Measurements from ENCODE around the gene GPR62. TPM values are rescaled to one million over a fixed set of nuclear protein-coding genes. Genes with fewer than 3 reads are reported as not detected.
A peak's percentile ranks its signal among the peaks of the same experiment; 100 is the strongest.

Gene GPR62
- total RNA-seq, 1 experiment from 2014 or later = not detected

GRCh38 chr3:51966016-51966415 lies 10.8 kb downstream of the GPR62 start:
- Histone ChIP-seq H3K9me3 (ENCODE audit: low read length) (no peaks in the 10 kb centered on the region), H3K9ac (ENCODE audit: low read length) (no peak overlapping the region), H4K20me1 (ENCODE audit: low read length) (no peaks in the 10 kb centered on the region), H3K79me2 (ENCODE audit: low read length) (peaks cover 7% of the 10 kb centered on the region), H3F3A (ENCODE audit: low read length, unreplicated experiment) (no peaks in the 10 kb centered on the region), H3K4me3 (ENCODE audit: low read length) (peak overlapping the region; percentile 73), H3K27ac (ENCODE audit: low read length) (no peak overlapping the region), H3K4me2 (ENCODE audit: low read length) (peak overlapping the region; percentile 94), H3K9me2 (replicated peaks; ENCODE audit: low read length) (no peaks in the 10 kb centered on the region), H3K36me3 (ENCODE audit: low read depth, low read length) (no peaks in the 10 kb centered on the region), H3K27me3 (ENCODE audit: low read length) (no peaks in the 10 kb centered on the region), H2AFZ (ENCODE audit: low read length) (no peak overlapping the region), H3K4me1 (ENCODE audit: insufficient read depth, low read length) (peaks cover 12% of the 10 kb centered on the region)
- intact Hi-C loops (cut with micrococcal nuclease) = no loop called here
- CTCF ChIA-PET = interaction anchor here (0.7 kb wide), 1 partner anchor 24 kb away, joined by 3 read pairs; the partner anchor contains the start of gene RRP9
- ATAC-seq = no peak
- BruUV-seq (replicated peaks) = no TSS peak
- TF ChIP-seq EZH2 (IDR thresholded peaks at IDR 0.05; ENCODE audit: low read length, unreplicated experiment) (no peak), EZH2phosphoT487 (IDR thresholded peaks at IDR 0.05; ENCODE audit: borderline replicate concordance, low read length) (no peak)
- TF ChIP-seq, protein P1, sequence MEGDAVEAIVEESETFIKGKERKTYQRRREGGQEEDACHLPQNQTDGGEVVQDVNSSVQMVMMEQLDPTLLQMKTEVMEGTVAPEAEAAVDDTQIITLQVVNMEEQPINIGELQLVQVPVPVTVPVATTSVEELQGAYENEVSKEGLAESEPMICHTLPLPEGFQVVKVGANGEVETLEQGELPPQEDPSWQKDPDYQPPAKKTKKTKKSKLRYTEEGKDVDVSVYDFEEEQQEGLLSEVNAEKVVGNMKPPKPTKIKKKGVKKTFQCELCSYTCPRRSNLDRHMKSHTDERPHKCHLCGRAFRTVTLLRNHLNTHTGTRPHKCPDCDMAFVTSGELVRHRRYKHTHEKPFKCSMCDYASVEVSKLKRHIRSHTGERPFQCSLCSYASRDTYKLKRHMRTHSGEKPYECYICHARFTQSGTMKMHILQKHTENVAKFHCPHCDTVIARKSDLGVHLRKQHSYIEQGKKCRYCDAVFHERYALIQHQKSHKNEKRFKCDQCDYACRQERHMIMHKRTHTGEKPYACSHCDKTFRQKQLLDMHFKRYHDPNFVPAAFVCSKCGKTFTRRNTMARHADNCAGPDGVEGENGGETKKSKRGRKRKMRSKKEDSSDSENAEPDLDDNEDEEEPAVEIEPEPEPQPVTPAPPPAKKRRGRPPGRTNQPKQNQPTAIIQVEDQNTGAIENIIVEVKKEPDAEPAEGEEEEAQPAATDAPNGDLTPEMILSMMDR (conservative IDR thresholded peaks at IDR 0.05; ENCODE audit: low read depth, low read length) = no peak
- POLR2A ChIA-PET (ENCODE audit: unreplicated experiment) = interaction anchor here (0.7 kb wide), 1 partner anchor 23 kb away, joined by 3 read pairs; no protein-coding TSS in a partner anchor
- no peak for DNase-seq

DNA sequence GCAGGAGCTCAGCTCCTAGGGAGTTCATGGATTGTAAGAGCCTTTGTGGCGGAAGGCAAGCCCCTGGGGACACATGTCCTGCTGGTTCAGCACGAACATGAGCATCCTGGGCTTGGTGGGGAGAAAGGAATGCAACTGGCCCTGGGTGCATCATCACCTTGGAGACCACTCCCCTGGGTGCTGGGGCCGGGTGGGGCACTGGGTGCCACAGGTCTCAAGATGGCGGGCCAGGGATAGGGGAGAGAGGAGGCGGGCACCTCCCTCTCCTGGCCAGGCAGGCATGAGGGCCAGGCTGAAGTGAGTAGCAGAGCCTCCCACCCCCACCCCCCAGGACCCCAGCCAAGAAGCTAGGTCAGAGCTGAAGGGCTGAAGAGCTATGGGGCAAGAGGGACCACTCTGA lies 11.3 kb downstream of the GPR62 start:
- ATAC-seq (no peak), DNase-seq (no peak)
- TF ChIP-seq EZH2phosphoT487 (IDR thresholded peaks at IDR 0.05; ENCODE audit: borderline replicate concordance, low read length) (no peak), EZH2 (IDR thresholded peaks at IDR 0.05; ENCODE audit: low read length, unreplicated experiment) (no peak)
- TF ChIP-seq, protein P1 (conservative IDR thresholded peaks at IDR 0.05; ENCODE audit: low read depth, low read length) = no peak
- Histone ChIP-seq H3K4me3 (ENCODE audit: low read length) (peak overlapping the region; percentile 73), H3K9me3 (ENCODE audit: low read length) (no peaks in the 10 kb centered on the region), H3K27ac (ENCODE audit: low read length) (no peak overlapping the region), H3K27me3 (ENCODE audit: low read length) (no peaks in the 10 kb centered on the region), H3K9me2 (replicated peaks; ENCODE audit: low read length) (no peaks in the 10 kb centered on the region), H3K4me1 (ENCODE audit: insufficient read depth, low read length) (peaks cover 15% of the 10 kb centered on the region), H3K79me2 (ENCODE audit: low read length) (peaks cover 11% of the 10 kb centered on the region), H3F3A (ENCODE audit: low read length, unreplicated experiment) (no peaks in the 10 kb centered on the region), H4K20me1 (ENCODE audit: low read length) (no peaks in the 10 kb centered on the region), H3K9ac (ENCODE audit: low read length) (peak overlapping the region; percentile 75), H3K4me2 (ENCODE audit: low read length) (peak overlapping the region; percentile 94), H2AFZ (ENCODE audit: low read length) (no peak overlapping the region; the same call in 1 of the 2 replicates), H3K36me3 (ENCODE audit: low read depth, low read length) (no peaks in the 10 kb centered on the region)
- CTCF ChIA-PET = interaction anchor here (0.7 kb wide), 1 partner anchor 25 kb away, joined by 3 read pairs; the partner anchor contains the start of gene RRP9
- POLR2A ChIA-PET (ENCODE audit: unreplicated experiment) = interaction anchor here (0.6 to 0.7 kb wide), 3 partner anchors 17 to 25 kb away, joined by 3 to 7 read pairs (median 3); partner anchors contain the start of genes PARP3 and RRP9
- intact Hi-C loops (cut with micrococcal nuclease) = no loop called here
- BruUV-seq (replicated peaks) = no TSS peak

- POLR2A ChIA-PET (ENCODE audit: unreplicated experiment) = interaction anchor here (0.6 kb wide), 2 partner anchors 16 to 25 kb away, joined by 3 to 7 read pairs; partner anchors contain the start of genes PARP3 and RRP9
- BruUV-seq (replicated peaks) = no TSS peak
- Histone ChIP-seq H3K9ac (ENCODE audit: low read length) (peak overlapping the region; percentile 75), H3K4me1 (ENCODE audit: insufficient read depth, low read length) (peaks cover 16% of the 10 kb centered on the region), H3K4me2 (ENCODE audit: low read length) (peak overlapping the region; percentile 94), H3K27me3 (ENCODE audit: low read length) (no peaks in the 10 kb centered on the region), H3K79me2 (ENCODE audit: low read length) (peaks cover 16% of the 10 kb centered on the region), H3K27ac (ENCODE audit: low read length) (no peak overlapping the region), H3K9me2 (replicated peaks; ENCODE audit: low read length) (no peaks in the 10 kb centered on the region), H4K20me1 (ENCODE audit: low read length) (no peaks in the 10 kb centered on the region), H3K36me3 (ENCODE audit: low read depth, low read length) (no peaks in the 10 kb centered on the region), H3F3A (ENCODE audit: low read length, unreplicated experiment) (no peaks in the 10 kb centered on the region), H3K9me3 (ENCODE audit: low read length) (no peaks in the 10 kb centered on the region), H3K4me3 (ENCODE audit: low read length) (peak overlapping the region; percentile 73), H2AFZ (ENCODE audit: low read length) (peak overlapping the region; percentile 62)
- intact Hi-C loops (cut with micrococcal nuclease) = no loop called here
- DNase-seq (no peak), ATAC-seq (peak; percentile 14)
- TF ChIP-seq EZH2phosphoT487 (IDR thresholded peaks at IDR 0.05; ENCODE audit: borderline replicate concordance, low read length) (no peak), EZH2 (IDR thresholded peaks at IDR 0.05; ENCODE audit: low read length, unreplicated experiment) (no peak)
- TF ChIP-seq, protein P1 (conservative IDR thresholded peaks at IDR 0.05; ENCODE audit: low read depth, low read length) = no peak
- CTCF ChIA-PET = interaction anchor here (0.6 to 0.7 kb wide), 3 partner anchors 14 to 25 kb away, joined by 3 to 8 read pairs (median 3); partner anchors contain the start of genes ACY1 and RRP9
Measured at GRCh38 chr3:51966922-51967383, 11.8 kb downstream of the GPR62 start.
